SK-N-SH treated with all-trans-retinoic acid at 6 μM for 48 hours (cell line): ENCODE results near the gene SNAPIN.

ENCODE experiments used
- ATAC-seq: fragments of 200-7000 bp; cut with Tn5 transposase; 3 replicates; pipeline ENCODE4 v1.9.1; 2020; ENCODE audit warnings: mild to moderate bottlenecking, moderate library complexity
- ARNTL ChIP-seq: fragments of 450-650 bp; formaldehyde crosslinking; IDR thresholded peaks from 2 replicates; pipeline ENCODE4 v1.5.0; 2020; ENCODE audit warnings: low read depth, mild to moderate bottlenecking, moderate library complexity, borderline replicate concordance
- BACH2 ChIP-seq: fragments of 250-450 bp; sonication (Bioruptor Pico); IDR thresholded peaks from 2 replicates; pipeline ENCODE4 v1.9.0; 2021; ENCODE audit warnings: mild to moderate bottlenecking, borderline replicate concordance
- CSDC2 ChIP-seq: fragments of 250-450 bp; sonication (Bioruptor Pico); IDR thresholded peaks from 2 replicates; pipeline ENCODE4 v1.5.0; 2020; ENCODE audit warnings: mild to moderate bottlenecking, moderate library complexity
- GLIS3 ChIP-seq: fragments of 250-450 bp; sonication (Bioruptor Pico); IDR thresholded peaks from 2 replicates; pipeline ENCODE4 v1.5.0; 2020; ENCODE audit warnings: mild to moderate bottlenecking, moderate library complexity
- OSR1 ChIP-seq: fragments of 250-450 bp; sonication (Bioruptor Pico); IDR thresholded peaks from 2 replicates; pipeline ENCODE4 v1.8.0; 2022; ENCODE audit warnings: moderate library complexity, mild to moderate bottlenecking, inconsistent platforms
- PPARA ChIP-seq: fragments of 250-450 bp; sonication (Bioruptor Pico); IDR thresholded peaks from 2 replicates; pipeline ENCODE4 v1.5.0; 2020; ENCODE audit warnings: mild to moderate bottlenecking, borderline replicate concordance
- RARB ChIP-seq: fragments of 250-450 bp; sonication (Bioruptor Pico); IDR thresholded peaks from 2 replicates; pipeline ENCODE4 v1.8.0; 2021; ENCODE audit warnings: mild to moderate bottlenecking, moderate library complexity
- SNAI2 ChIP-seq: fragments of 250-450 bp; sonication (Bioruptor Pico); IDR thresholded peaks from 2 replicates; pipeline ENCODE4 v1.5.0; 2020; ENCODE audit warnings: mild to moderate bottlenecking, moderate library complexity
- TCF4 ChIP-seq: fragments of 250-450 bp; sonication (Bioruptor Pico); IDR thresholded peaks from 2 replicates; pipeline ENCODE4 v1.8.0; 2021; ENCODE audit warnings: mild to moderate bottlenecking, moderate library complexity, borderline replicate concordance
- TOX ChIP-seq: fragments of 250-450 bp; sonication (Bioruptor Pico); IDR thresholded peaks from 2 replicates; pipeline ENCODE4 v1.8.0; 2021; ENCODE audit warnings: mild to moderate bottlenecking, moderate library complexity, borderline replicate concordance
- ZC3H10 ChIP-seq: fragments of 250-450 bp; sonication (Bioruptor Pico); IDR thresholded peaks from 2 replicates; pipeline ENCODE4 v1.5.1; 2021; ENCODE audit warnings: mild to moderate bottlenecking, moderate library complexity
- ZFP3 ChIP-seq: fragments of 250-450 bp; sonication (Bioruptor Pico); IDR thresholded peaks from 2 replicates; pipeline ENCODE4 v1.5.0; 2020; ENCODE audit warnings: mild to moderate bottlenecking, moderate library complexity
- ZFP30 ChIP-seq: fragments of 450-650 bp; formaldehyde crosslinking; IDR thresholded peaks from 2 replicates; pipeline ENCODE4 v1.5.0; 2022; ENCODE audit warnings: mild to moderate bottlenecking, moderate library complexity
- ZNF565 ChIP-seq: fragments of 450-650 bp; formaldehyde crosslinking; conservative IDR thresholded peaks from 2 replicates; pipeline ENCODE4 v1.5.0; 2020; ENCODE audit warnings: low read depth, mild to moderate bottlenecking, moderate library complexity
- ZNF70 ChIP-seq: fragments of 450-650 bp; formaldehyde crosslinking; IDR thresholded peaks from 2 replicates; pipeline ENCODE4 v1.5.0; 2020; ENCODE audit warnings: mild to moderate bottlenecking, moderate library complexity
- TF ChIP-seq, protein P1 (sequence below): fragments of 250-450 bp; sonication (Bioruptor Pico); IDR thresholded peaks from 2 replicates; pipeline ENCODE4 v1.5.1; 2021; ENCODE audit warnings: mild to moderate bottlenecking, moderate library complexity
- TF ChIP-seq, protein P2 (sequence below): fragments of 250-450 bp; sonication (Bioruptor Pico); IDR thresholded peaks from 2 replicates; pipeline ENCODE4 v1.8.0; 2020; ENCODE audit warnings: mild to moderate bottlenecking, moderate library complexity, borderline replicate concordance
- TF ChIP-seq, protein P3 (sequence below): fragments of 250-450 bp; sonication (Bioruptor Pico); IDR thresholded peaks from 2 replicates; pipeline ENCODE4 v1.5.0; 2020; ENCODE audit warnings: mild to moderate bottlenecking, moderate library complexity

SNAPIN gene

DNA sequence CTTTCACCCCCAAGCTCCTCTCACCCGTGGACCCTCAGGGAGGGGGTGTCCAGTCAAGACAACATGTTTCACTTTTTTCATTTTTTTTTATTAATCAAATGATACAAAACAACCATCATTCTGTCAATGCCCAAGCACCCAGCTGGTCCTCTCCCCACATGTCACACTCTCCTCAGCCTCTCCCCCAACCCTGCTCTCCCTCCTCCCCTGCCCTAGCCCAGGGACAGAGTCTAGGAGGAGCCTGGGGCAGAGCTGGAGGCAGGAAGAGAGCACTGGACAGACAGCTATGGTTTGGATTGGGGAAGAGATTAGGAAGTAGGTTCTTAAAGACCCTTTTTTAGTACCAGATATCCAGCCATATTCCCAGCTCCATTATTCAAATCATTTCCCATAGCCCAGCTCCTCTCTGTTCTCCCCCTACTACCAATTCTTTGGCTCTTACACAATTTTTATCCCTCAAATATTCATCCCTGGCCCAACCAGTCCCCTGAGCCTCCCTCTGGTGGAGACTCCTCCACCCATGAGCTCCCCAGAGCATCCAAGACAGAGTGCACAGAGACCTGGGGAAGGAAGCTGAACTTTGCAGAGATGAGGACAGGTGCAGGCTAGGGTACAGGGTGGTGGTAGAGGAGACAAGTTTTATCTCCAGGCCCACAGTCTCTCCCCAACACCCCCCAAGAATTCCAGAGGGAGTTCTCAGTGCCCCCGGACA is 44.2 kb upstream of the SNAPIN start:
- TF ChIP-seq SNAI2 (CRISPR knock-in tag): no peak
- ATAC-seq: no peak

DNA sequence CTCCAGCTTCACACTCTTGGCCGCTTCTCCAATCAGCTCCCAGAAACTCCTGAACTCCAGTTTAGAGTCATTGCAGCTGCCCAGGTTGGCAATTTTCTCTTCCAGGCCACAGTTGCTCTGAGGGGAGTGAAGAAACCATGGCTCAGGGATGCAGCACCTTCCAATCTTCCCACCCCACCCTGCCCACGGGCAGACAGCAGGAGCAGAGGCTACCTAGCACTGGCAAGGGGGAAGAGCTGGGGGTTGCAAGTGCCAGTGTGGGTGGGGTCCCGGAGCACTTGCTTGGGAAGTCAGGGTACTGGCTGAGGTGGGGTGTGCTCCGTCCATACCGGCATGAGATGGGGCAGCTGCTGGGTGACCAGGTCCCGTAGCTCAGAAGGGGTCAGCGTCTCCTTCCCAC is 43.6 kb upstream of the SNAPIN start:
- ATAC-seq: no peak
- TF ChIP-seq RARB (CRISPR knock-in tag) (no peak), PPARA (CRISPR knock-in tag) (no peak), SNAI2 (CRISPR knock-in tag) (no peak), OSR1 (CRISPR knock-in tag) (no peak), CSDC2 (CRISPR knock-in tag) (no peak)
- TF ChIP-seq, protein P1, sequence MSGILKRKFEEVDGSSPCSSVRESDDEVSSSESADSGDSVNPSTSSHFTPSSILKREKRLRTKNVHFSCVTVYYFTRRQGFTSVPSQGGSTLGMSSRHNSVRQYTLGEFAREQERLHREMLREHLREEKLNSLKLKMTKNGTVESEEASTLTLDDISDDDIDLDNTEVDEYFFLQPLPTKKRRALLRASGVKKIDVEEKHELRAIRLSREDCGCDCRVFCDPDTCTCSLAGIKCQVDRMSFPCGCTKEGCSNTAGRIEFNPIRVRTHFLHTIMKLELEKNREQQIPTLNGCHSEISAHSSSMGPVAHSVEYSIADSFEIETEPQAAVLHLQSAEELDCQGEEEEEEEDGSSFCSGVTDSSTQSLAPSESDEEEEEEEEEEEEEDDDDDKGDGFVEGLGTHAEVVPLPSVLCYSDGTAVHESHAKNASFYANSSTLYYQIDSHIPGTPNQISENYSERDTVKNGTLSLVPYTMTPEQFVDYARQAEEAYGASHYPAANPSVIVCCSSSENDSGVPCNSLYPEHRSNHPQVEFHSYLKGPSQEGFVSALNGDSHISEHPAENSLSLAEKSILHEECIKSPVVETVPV (CRISPR knock-in tag): no peak
- TF ChIP-seq, all 23 proteins: peak for 0

DNA sequence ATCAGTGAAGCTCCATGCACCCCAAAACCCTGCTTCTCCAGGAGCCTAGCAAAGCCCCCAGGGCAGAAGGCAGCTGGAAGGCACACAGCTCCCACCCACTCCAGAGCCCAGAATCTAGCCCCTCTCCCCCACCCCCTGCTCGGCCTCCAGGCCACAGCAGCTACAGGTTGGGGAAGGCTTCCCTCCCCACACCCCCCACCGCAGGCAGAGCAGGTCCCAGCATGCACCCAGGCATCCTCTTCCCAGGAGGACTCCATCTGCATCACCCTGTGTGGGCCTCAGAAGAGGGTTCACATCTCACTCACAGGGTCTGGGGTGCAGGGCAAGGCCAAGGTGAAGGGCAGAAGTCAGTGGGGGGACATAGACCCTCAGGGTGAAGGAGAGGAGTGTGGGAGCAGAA is 43.1 kb upstream of the SNAPIN start:
- ATAC-seq: no peak
- TF ChIP-seq ZNF565: no peak
- no peak for TF ChIP-seq GLIS3
- TF ChIP-seq RARB (CRISPR knock-in tag): no peak
- TF ChIP-seq PPARA (CRISPR knock-in tag): no peak
- TF ChIP-seq ZFP30: no peak
- TF ChIP-seq ZFP3 (CRISPR knock-in tag): no peak
- TF ChIP-seq CSDC2 (CRISPR knock-in tag): no peak
- TF ChIP-seq, protein P2, sequence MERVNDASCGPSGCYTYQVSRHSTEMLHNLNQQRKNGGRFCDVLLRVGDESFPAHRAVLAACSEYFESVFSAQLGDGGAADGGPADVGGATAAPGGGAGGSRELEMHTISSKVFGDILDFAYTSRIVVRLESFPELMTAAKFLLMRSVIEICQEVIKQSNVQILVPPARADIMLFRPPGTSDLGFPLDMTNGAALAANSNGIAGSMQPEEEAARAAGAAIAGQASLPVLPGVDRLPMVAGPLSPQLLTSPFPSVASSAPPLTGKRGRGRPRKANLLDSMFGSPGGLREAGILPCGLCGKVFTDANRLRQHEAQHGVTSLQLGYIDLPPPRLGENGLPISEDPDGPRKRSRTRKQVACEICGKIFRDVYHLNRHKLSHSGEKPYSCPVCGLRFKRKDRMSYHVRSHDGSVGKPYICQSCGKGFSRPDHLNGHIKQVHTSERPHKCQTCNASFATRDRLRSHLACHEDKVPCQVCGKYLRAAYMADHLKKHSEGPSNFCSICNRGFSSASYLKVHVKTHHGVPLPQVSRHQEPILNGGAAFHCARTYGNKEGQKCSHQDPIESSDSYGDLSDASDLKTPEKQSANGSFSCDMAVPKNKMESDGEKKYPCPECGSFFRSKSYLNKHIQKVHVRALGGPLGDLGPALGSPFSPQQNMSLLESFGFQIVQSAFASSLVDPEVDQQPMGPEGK (CRISPR knock-in tag): no peak
- TF ChIP-seq, protein P3, sequence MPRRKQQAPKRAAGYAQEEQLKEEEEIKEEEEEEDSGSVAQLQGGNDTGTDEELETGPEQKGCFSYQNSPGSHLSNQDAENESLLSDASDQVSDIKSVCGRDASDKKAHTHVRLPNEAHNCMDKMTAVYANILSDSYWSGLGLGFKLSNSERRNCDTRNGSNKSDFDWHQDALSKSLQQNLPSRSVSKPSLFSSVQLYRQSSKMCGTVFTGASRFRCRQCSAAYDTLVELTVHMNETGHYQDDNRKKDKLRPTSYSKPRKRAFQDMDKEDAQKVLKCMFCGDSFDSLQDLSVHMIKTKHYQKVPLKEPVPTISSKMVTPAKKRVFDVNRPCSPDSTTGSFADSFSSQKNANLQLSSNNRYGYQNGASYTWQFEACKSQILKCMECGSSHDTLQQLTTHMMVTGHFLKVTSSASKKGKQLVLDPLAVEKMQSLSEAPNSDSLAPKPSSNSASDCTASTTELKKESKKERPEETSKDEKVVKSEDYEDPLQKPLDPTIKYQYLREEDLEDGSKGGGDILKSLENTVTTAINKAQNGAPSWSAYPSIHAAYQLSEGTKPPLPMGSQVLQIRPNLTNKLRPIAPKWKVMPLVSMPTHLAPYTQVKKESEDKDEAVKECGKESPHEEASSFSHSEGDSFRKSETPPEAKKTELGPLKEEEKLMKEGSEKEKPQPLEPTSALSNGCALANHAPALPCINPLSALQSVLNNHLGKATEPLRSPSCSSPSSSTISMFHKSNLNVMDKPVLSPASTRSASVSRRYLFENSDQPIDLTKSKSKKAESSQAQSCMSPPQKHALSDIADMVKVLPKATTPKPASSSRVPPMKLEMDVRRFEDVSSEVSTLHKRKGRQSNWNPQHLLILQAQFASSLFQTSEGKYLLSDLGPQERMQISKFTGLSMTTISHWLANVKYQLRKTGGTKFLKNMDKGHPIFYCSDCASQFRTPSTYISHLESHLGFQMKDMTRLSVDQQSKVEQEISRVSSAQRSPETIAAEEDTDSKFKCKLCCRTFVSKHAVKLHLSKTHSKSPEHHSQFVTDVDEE: no peak
- no peak for TF ChIP-seq ARNTL (CRISPR knock-in tag)
- TF ChIP-seq SNAI2 (CRISPR knock-in tag): no peak
- TF ChIP-seq BACH2 (CRISPR knock-in tag): no peak
- TF ChIP-seq, protein P1 (CRISPR knock-in tag): no peak
- TF ChIP-seq ZC3H10 (CRISPR knock-in tag): no peak

DNA sequence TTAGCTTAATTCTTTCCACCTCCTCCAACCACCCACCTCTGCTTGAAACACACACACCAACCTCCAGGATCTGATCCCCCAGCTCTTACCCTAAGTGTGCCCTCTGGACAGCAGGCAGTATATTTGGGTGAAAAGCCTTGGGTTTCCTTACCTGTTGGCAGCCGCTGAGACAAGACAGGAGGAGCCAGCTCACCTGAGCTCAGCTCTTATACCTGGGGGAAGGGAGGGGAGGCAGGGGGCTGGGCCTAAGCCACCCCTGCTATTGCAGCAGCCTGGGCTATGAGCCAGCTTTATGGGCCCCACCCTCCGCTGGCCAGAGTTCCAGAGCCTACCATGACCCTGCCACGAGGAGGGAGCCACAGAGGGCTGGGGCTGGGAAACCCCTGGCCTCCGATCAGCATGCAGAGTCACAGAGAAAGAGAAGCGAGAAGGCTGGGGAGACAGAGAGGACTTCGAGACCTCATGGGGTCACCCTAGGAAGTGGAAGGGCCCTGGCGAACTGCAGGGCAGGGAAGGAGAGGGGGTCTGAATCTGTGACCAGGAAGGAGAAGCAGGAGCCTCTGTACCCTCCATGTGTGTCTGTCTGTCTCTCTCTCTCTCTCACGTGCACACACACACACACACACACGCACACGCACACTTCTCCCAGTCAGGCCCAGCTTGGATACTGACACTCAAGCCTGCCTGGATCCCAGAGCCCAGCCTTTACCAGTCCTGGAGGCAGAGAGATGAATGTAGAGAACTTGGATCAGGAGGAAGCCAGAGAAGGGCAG is 42.2 kb upstream of the SNAPIN start, which contains the start of gene S100A14:
S100A14 (minus strand) TSS at position 182 of the 773 bp plus-strand sequence. CDS start 467 bp downstream, outside the sequence.
- no peak for ATAC-seq
- TF ChIP-seq GLIS3: no peak
- no peak for TF ChIP-seq TCF4
- TF ChIP-seq ZFP3 (CRISPR knock-in tag): no peak
- TF ChIP-seq TOX: no peak

DNA sequence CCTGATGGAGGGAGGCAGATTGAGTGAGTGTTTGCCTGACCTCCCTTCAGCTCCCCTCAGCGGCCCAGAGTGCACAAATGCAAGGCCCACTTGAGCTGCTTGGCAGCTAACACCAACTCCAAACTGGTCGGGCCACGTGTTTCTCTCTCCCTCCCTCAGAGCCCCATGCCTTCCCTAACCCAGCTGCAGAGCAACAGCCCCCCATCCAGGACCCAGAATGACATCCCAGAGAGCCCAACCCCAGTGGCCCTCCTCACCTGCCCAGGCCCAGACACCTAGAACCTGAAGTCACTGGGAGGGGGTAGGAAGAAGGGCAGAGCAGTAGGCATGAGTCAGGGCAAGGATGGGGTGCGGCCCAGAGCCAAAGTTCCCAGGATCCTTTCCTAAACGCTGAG is 41.6 kb upstream of the SNAPIN start:
- TF ChIP-seq ZC3H10 (CRISPR knock-in tag) (no peak), ZFP3 (CRISPR knock-in tag) (no peak), ZNF70 (CRISPR knock-in tag) (no peak), GLIS3 (no peak), ARNTL (CRISPR knock-in tag) (no peak), RARB (CRISPR knock-in tag) (no peak)
- TF ChIP-seq, all 23 proteins: peak for 0
- ATAC-seq: no peak
